HAP-1 (cell line): ENCODE results near the gene RXYLT1.

ENCODE experiments used
- DNase-seq, 2 experiments: peaks; one replicate each; pipeline ENCODE4 v3.0.0-alpha.2; 2016 to 2020; ENCODE audit warnings: low spot score in 2 of 2
- H3K27me3 ChIP-seq: fragments of 250-450 bp; sonication (Bioruptor Pico); 2 replicates; pipeline ENCODE4 v1.5.1; 2020; ENCODE audit warnings: low read depth, mild to moderate bottlenecking, moderate library complexity
- H3K36me3 ChIP-seq: fragments of 250-450 bp; sonication (Bioruptor Pico); replicated peaks from 2 replicates; pipeline ENCODE4 v1.5.1; 2020; ENCODE audit warnings: mild to moderate bottlenecking
- H3K4me1 ChIP-seq: fragments of 250-450 bp; sonication (Bioruptor Pico); 2 replicates; pipeline ENCODE4 v1.5.1; 2020; ENCODE audit warnings: mild to moderate bottlenecking
- H3K4me3 ChIP-seq: fragments of 250-450 bp; sonication (Bioruptor Pico); 2 replicates; pipeline ENCODE4 v1.5.1; 2020; ENCODE audit warnings: mild to moderate bottlenecking, moderate library complexity
- H3K9me3 ChIP-seq: fragments of 250-450 bp; sonication (Bioruptor Pico); 2 replicates; pipeline ENCODE4 v1.5.1; 2020; ENCODE audit warnings: mild to moderate bottlenecking, moderate library complexity
- in situ Hi-C: fragments of 300-500 bp; cut with MboI; formaldehyde crosslinking; loops from 3 replicates; pipeline ENCODE4 v1.14.3; 2020; ENCODE audit warnings: low sequenced_read_pairs, inconsistent platforms, mixed read lengths

Gene RXYLT1

GRCh38 chr12:63770375-63770774, 9.3 kb upstream of the RXYLT1 start:
- Histone ChIP-seq H3K36me3 (no peaks in the 10 kb centered on the region), H3K27me3 (no peaks in the 10 kb centered on the region), H3K9me3 (peaks cover 6% of the 10 kb centered on the region), H3K4me1 (no peaks in the 10 kb centered on the region; the same call in 1 of the 2 replicates), H3K4me3 (no peak overlapping the region)
- no peak for DNase-seq
- in situ Hi-C loops: no loop called here

- Histone ChIP-seq H3K9me3 (no peaks in the 10 kb centered on the region), H3K27me3 (no peaks in the 10 kb centered on the region), H3K4me1 (peaks cover 10% of the 10 kb centered on the region), H3K4me3 (no peak overlapping the region), H3K36me3 (peaks cover 4% of the 10 kb centered on the region; the same call in 1 of the 2 replicates)
- DNase-seq: no peak
- in situ Hi-C loops: loop anchor here (25.0 kb wide), 1 partner anchor 115 kb away; the partner anchor contains the start of gene DPY19L2
These were observed 2.4 kb upstream of the RXYLT1 start for GRCh38 chr12:63777340-63777739.

GRCh38 chr12:63782466-63782865, 2.8 kb downstream of the RXYLT1 start:
- no peak overlapping the region for H3K4me3 ChIP-seq
- no peak for DNase-seq
- H3K27me3 ChIP-seq: no peaks in the 10 kb centered on the region
- in situ Hi-C loops: loop anchor here (25.0 kb wide), 1 partner anchor 120 kb away; the partner anchor contains the start of gene DPY19L2
- H3K36me3 ChIP-seq: peaks cover 14% of the 10 kb centered on the region
- H3K4me1 ChIP-seq: peaks cover 10% of the 10 kb centered on the region
- H3K9me3 ChIP-seq: no peaks in the 10 kb centered on the region

GRCh38 chr12:63787306-63787705, 7.6 kb downstream of the RXYLT1 start:
- Histone ChIP-seq H3K4me3 (no peak overlapping the region), H3K27me3 (no peaks in the 10 kb centered on the region), H3K4me1 (no peaks in the 10 kb centered on the region), H3K36me3 (peaks cover 35% of the 10 kb centered on the region), H3K9me3 (no peaks in the 10 kb centered on the region)
- no peak for DNase-seq
- in situ Hi-C loops: loop anchor here (25.0 kb wide), 1 partner anchor 125 kb away; the partner anchor contains the start of gene DPY19L2

- H3K27me3 ChIP-seq: no peaks in the 10 kb centered on the region
- no peak for DNase-seq
- in situ Hi-C loops: loop anchor here (25.0 kb wide), 1 partner anchor 128 kb away; the partner anchor contains the start of gene DPY19L2
- H3K36me3 ChIP-seq: peaks cover 25% of the 10 kb centered on the region
- no peaks in the 10 kb centered on the region for H3K4me1 ChIP-seq
- H3K4me3 ChIP-seq: no peak overlapping the region
- no peaks in the 10 kb centered on the region for H3K9me3 ChIP-seq
These were observed 10.9 kb downstream of the RXYLT1 start for GRCh38 chr12:63790608-63790945.

GRCh38 chr12:63792338-63792737, 12.6 kb downstream of the RXYLT1 start:
- Histone ChIP-seq H3K4me3 (no peak overlapping the region), H3K4me1 (no peaks in the 10 kb centered on the region), H3K9me3 (no peaks in the 10 kb centered on the region), H3K27me3 (no peaks in the 10 kb centered on the region), H3K36me3 (peaks cover 25% of the 10 kb centered on the region)
- in situ Hi-C loops: loop anchor here (25.0 kb wide), 1 partner anchor 130 kb away; the partner anchor contains the start of gene DPY19L2
- DNase-seq: no peak

- Histone ChIP-seq H3K27me3 (no peaks in the 10 kb centered on the region), H3K36me3 (peaks cover 8% of the 10 kb centered on the region), H3K4me1 (no peaks in the 10 kb centered on the region), H3K9me3 (no peaks in the 10 kb centered on the region), H3K4me3 (no peak overlapping the region)
- in situ Hi-C loops: loop anchor here (25.0 kb wide), 1 partner anchor 133 kb away; the partner anchor contains the start of gene DPY19L2
- no peak for DNase-seq
These were observed 15.5 kb downstream of the RXYLT1 start for GRCh38 chr12:63795032-63795687.

GRCh38 chr12:63795944-63796343, 16.2 kb downstream of the RXYLT1 start:
- Histone ChIP-seq H3K27me3 (no peaks in the 10 kb centered on the region), H3K4me1 (no peaks in the 10 kb centered on the region), H3K4me3 (no peak overlapping the region), H3K9me3 (no peaks in the 10 kb centered on the region), H3K36me3 (0 out of 2 replicates have a peak, but pooled peaks cover under 1% of the 10 kb centered on the region)
- in situ Hi-C loops: loop anchor here (25.0 kb wide), 1 partner anchor 134 kb away; the partner anchor contains the start of gene DPY19L2
- DNase-seq: no peak

GRCh38 chr12:63802012-63802608, 22.4 kb downstream of the RXYLT1 start:
- H3K9me3 ChIP-seq: no peaks in the 10 kb centered on the region
- H3K36me3 ChIP-seq: peaks cover 10% of the 10 kb centered on the region
- no peaks in the 10 kb centered on the region for H3K4me1 ChIP-seq
- no peak overlapping the region for H3K4me3 ChIP-seq
- H3K27me3 ChIP-seq: no peaks in the 10 kb centered on the region
- in situ Hi-C loops: loop anchor here (25.0 kb wide), 1 partner anchor 390 kb away; no protein-coding TSS in a partner anchor
- peak in 1 of 2 experiments; percentile 59 for DNase-seq

GRCh38 chr12:63804746-63805145, 25.0 kb downstream of the RXYLT1 start:
- H3K4me3 ChIP-seq: no peak overlapping the region
- in situ Hi-C loops: loop anchor here (25.0 kb wide), 1 partner anchor 392 kb away; no protein-coding TSS in a partner anchor

GRCh38 chr12:63805704-63806672, 26.3 kb downstream of the RXYLT1 start:
- Histone ChIP-seq H3K27me3 (no peaks in the 10 kb centered on the region), H3K4me3 (no peak overlapping the region), H3K9me3 (no peaks in the 10 kb centered on the region), H3K36me3 (peaks cover 15% of the 10 kb centered on the region), H3K4me1 (no peaks in the 10 kb centered on the region)
- no peak for DNase-seq
- in situ Hi-C loops: loop anchor here (25.0 kb wide), 1 partner anchor 394 kb away; no protein-coding TSS in a partner anchor

More at GRCh38 chr12:63804746-63805145, 25.0 kb downstream of the RXYLT1 start:
- Histone ChIP-seq H3K36me3 (peaks cover 15% of the 10 kb centered on the region), H3K9me3 (no peaks in the 10 kb centered on the region), H3K4me1 (no peaks in the 10 kb centered on the region), H3K27me3 (no peaks in the 10 kb centered on the region)
- DNase-seq: no peak

- no peaks in the 10 kb centered on the region for H3K27me3 ChIP-seq
- no peaks in the 10 kb centered on the region for H3K9me3 ChIP-seq
- no peak for DNase-seq
- in situ Hi-C loops: loop anchor here (25.0 kb wide), 1 partner anchor 396 kb away; no protein-coding TSS in a partner anchor
- H3K4me3 ChIP-seq: no peak overlapping the region
- H3K36me3 ChIP-seq: peaks cover 12% of the 10 kb centered on the region
- H3K4me1 ChIP-seq: no peaks in the 10 kb centered on the region
These were observed 28.9 kb downstream of the RXYLT1 start for GRCh38 chr12:63808631-63809030.

- Histone ChIP-seq H3K4me3 (no peak overlapping the region), H3K9me3 (no peaks in the 10 kb centered on the region), H3K27me3 (no peaks in the 10 kb centered on the region), H3K36me3 (peaks cover 12% of the 10 kb centered on the region), H3K4me1 (no peaks in the 10 kb centered on the region)
- DNase-seq: no peak
- in situ Hi-C loops: loop anchor here (25.0 kb wide), 1 partner anchor 397 kb away; no protein-coding TSS in a partner anchor
These were observed 29.9 kb downstream of the RXYLT1 start for GRCh38 chr12:63809566-63809965.
